Subcutaneous preadipocyte (primary cell): ENCODE data around the gene DFFB. TPM values are rescaled to one million over a fixed set of nuclear protein-coding genes. Genes with fewer than 3 reads are reported as not detected.

Experiments
- total RNA-seq: library from RNA; depleted of rRNA; stranded (reverse); fragments of >200 nt; gene quantifications from 2 replicates; pipeline ENCODE4 v1.2.3, GENCODE V29; 2012

Gene DFFB
- 8.8 and 10.8 TPM in 2 replicates for total RNA-seq

DNA sequence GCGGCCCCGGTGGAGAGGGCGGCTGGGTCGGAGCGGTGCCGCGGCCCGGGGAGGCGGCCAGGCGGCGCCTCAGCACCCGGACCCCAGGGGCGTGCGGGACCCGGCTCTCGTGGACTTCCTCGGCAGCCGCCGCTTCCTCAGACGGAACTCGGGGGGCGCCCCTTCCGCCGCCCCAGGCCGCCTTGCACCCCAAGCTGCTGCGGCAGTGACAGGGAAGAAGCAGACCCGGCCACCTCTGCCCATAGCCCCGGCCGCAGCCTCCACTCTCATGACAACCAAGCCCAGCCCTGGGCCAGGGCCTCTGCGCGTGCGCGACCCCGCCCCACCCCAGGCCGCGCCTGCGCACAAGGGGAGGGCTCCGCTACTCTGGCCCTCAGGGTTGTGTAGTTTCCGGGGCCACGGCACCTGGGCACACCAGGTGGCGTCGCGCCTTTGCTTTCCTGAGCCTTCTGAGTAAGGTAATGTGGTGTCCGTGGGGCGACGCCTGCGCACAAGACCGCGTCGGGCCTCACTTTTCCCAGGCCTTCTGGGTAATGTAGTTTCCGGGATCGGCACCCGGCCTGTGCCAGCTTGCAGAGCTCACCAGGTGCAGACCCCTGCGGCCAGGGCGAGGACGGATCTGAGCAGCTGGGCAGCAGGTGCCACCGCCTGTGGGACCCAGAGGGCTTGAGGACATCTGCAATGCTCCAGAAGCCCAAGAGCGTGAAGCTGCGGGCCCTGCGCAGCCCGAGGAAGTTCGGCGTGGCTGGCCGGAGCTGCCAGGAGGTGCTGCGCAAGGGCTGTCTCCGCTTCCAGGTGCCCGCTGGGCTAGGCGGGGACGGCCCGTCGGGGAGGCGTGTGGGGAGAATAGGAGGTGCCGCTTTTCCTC, at the start of gene DFFB, which contains the start of gene CEP104:
DFFB (plus strand) TSS at position 554 of the 868 bp plus-strand sequence; CDS start at position 682, 128 bp downstream.
CEP104 (minus strand) TSS at position 289 of the 868 bp plus-strand sequence. CDS start 4,804 bp downstream, outside the sequence.

GRCh38 chr1:3900150-3900968, 43.1 kb downstream of the DFFB start, which contains the start of gene C1orf174:
C1orf174 (minus strand) TSS chr1:3900272; CDS start chr1:3900186, 86 bp downstream.

Other genes starting within 250 kb of the DFFB start
- 0.59 and 1.1 TPM in 2 replicates for gene MEGF6, start 246.0 kb upstream of the DFFB start, total RNA-seq
- 17.3 and 18.4 TPM in 2 replicates for gene TPRG1L, start 232.5 kb upstream of the DFFB start, total RNA-seq
- gene WRAP73, start 207.4 kb upstream of the DFFB start, total RNA-seq: 10.7 and 10.9 TPM in 2 replicates
- gene TP73, start 205.0 kb upstream of the DFFB start, total RNA-seq: under 0.01 TPM in 1 of 2 replicates, not detected in the other
- gene CCDC27, start 105.0 kb upstream of the DFFB start, total RNA-seq: not detected in 2 replicates
- 0.39 TPM in 1 of 2 replicates, not detected in the other for gene SMIM1, start 84.7 kb upstream of the DFFB start, total RNA-seq
- 27.2 and 30.3 TPM in 2 replicates for gene LRRC47, start 61.0 kb upstream of the DFFB start, total RNA-seq
- 17.3 and 19.9 TPM in 2 replicates for gene CEP104, start 265 bp upstream of the DFFB start, total RNA-seq
- gene C1orf174, start 42.8 kb downstream of the DFFB start, total RNA-seq: 27.9 and 31.7 TPM in 2 replicates